ENCODE data around the gene TMEM198.

GRCh38 chr2:219527472-219527871 is 16.4 kb upstream of the TMEM198 start:
- TF ChIP-seq POLR2A (IDR thresholded peaks at IDR 0.05; ENCODE audit: low read depth, low read length) (no peak), CTCF (IDR thresholded peaks at IDR 0.05; ENCODE audit: extremely low read depth in 1 of 2, insufficient read depth in 1 of 2, low read depth in 1 of 2, low read length in 2 of 2) (no peak), POLR2AphosphoS5 (IDR thresholded peaks at IDR 0.05; ENCODE audit: insufficient read depth, low read depth, low read length) (no peak), JUN (IDR thresholded peaks at IDR 0.05; ENCODE audit: borderline replicate concordance, insufficient read depth, insufficient read length, low read depth) (no peak)
